Right lung (tissue), 5 donors: ENCODE measurements around the gene TMEM200B. TPM values are rescaled to one million over a fixed set of nuclear protein-coding genes. Genes with fewer than 3 reads are reported as not detected.
"Not testable (repeated sequence)": the region's sequence is repeated elsewhere in the genome, so short reads cannot be mapped to it uniquely, and the experiment has no call there.

Experiments used
- DNase-seq, 2 donors: peaks; one replicate each; pipeline ENCODE4 v3.0.0-alpha.2; 2013
- polyA plus RNA-seq, 5 donors: library from polyadenylated mRNA; unstranded; fragments of 120-200 nt; gene quantifications; one replicate each; pipeline versions ENCODE4 v1.2.1 to v1.2.3, GENCODE V29; 2013; ENCODE audit warnings: inconsistent platforms in 1 of 5, low replicate concordance in 1 of 5; ENCODE audit not compliant: insufficient read length in 5 of 5, insufficient read depth in 1 of 5

Gene TMEM200B
- polyA plus RNA-seq, 5 donors: 10.2 to 17.2 (median 15.8) TPM

DNA sequence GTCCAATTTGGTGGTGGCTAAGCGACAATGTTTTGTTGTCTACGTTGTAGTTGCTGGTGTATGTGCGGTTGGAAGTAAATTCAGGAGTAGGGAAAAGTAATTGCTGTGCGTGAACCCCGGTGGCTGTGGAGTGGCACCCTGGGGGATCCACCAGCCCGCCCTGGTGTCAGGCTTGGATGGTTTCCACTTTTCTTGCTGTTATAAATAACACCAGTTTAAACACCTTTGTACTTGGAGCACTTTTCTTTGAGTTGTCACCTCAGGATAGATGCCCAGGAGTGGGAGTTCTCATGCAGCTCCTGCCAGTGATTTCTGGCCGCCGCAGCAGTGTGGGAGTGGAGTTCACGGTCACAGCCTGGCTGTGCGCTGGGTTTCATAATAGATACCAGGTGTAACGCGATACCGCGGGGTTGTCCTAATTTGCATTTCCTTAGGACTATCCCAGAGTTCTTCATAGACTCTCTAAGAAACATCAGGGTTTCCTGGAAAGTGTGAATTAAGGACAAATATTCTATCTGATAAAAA, 12.8 kb upstream of the TMEM200B start:
- DNase-seq: no peak

DNA sequence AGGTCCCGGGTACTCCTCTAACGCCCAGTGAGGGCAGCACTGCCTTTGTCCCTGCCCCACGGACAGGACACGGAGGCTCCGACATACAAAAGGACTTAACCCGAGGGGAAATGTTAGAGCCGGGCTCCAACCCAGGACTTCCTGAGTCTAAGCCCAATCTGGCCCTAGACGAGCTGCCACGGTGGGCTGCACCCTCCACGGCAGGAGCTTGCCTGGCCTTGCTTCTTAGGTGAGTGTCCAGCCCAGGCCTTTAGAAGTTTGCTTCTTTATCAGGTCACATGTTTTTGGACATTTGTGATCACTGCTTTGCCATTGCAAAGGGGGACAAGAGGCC, 11.0 kb upstream of the TMEM200B start:
- DNase-seq: no peak

DNA sequence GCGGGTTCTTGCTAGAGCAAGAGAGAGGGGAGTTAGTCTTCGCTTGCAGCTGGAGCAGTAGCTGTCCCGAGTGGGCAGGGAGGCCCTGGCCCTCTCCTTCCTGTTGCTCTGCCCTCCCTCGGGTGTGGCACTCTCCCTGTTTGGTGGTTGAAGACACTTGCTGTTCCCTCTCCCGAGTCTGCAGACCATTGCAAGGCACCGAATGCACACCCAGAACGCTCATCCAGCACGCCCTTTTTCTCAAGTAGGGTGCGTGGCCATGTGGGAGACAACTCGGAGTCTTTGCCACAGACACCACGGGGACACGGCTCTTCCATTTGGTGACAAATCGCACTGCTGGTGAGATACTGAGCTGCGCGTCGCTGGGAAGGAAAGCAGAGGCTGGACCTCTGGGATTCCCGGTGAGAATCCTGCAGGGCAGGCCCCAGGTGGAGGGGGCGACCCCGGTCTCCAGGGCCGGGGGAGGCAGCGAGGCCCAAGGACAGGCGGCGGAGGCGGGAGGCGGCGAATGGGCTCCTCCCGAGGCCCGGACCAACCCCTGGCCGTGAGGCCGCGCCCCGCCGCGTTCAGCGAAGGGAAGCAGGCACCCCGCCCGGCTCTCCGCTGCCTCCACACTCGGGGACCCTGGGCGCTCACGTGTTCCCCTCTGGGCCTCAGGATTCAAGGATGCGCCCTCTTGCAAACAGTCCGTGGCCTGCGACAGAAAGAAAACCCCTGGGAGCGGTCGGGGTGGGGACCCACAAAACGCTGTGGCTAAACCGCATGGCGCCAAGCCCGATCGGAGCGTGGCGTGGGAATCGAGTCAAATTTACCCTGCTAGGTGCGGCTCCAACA, 10.4 kb upstream of the TMEM200B start:
- DNase-seq: no peak

DNA sequence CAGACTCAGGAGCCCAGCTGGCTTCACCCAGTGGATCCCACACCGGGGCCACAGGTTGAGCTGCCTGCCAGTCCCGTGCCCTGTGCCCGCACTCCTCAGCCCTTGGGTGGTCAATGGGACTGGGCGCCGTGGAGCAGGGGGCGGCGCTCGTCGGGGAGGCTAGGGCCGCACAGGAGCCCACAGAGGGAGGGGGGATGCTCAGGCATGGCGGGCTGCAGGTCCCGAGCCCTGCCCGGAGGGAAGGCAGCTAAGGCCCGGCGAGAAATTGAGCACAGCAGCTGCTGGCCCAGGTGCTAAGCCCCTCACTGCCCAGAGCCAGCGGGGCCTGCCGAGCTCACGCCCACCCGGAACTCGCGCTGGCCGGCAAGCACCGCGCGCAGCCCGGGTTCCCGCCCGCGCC, 7.4 kb upstream of the TMEM200B start:
- DNase-seq: not testable (repeated sequence)

DNA sequence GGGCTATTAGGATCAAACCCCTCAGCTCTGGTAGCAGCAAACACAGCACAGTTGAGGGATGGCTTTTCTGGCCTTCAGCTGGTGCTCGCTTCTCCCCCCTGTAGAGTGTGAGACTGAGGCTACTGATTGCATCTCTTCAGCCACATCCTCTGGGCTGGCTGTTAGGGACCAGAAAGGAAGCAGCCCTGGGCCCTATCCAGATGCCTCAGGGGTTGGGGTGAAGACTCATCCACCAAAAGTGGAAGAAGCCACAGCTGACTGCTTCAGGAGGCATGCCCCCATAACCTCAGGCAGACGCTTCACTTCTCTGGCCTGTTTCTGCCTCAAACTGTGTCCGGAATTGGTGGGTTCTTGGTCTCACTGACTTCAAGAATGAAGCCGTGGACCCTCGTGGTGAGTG, 6.2 kb upstream of the TMEM200B start:
- DNase-seq: no peak

DNA sequence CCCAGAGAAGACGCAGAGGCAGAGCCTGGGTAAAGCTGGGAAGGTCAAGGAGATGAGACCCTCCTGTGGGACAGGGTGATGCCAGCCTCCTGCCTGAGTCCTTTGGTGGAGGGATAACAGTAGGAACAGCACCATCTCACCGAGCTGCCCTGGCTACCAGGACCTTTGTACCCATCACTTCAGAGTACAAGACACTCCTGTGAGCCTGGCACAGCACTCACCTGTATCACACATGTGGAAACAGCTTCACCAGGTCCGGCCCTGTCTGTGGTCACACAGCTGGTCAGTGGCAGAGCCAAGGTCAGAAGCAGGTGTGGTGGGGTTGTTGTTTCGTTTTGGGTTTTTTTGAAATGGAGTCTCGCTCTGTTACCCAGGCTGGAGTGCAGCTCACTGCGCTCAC, 5.0 kb upstream of the TMEM200B start:
- DNase-seq: no peak

DNA sequence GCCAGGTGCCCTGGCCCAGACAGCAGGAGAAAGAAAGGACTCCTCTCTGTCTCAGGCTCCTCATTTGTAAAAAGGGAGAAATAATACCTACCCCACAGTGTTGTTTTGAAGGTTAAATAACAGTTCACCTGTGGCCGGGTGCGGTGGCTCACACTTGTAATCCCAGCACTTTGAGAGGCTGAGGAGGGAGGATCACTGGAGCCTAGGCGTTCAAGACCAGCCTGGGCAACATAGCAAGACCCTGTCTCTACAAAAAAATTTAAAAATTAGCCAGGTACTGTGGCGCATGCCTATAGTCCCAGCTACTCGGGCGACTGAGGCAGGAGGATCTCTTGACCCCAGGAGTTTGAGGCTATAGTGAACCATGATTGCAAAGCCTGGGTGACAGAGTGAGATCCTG, 2.5 kb upstream of the TMEM200B start:
- DNase-seq: no peak

DNA sequence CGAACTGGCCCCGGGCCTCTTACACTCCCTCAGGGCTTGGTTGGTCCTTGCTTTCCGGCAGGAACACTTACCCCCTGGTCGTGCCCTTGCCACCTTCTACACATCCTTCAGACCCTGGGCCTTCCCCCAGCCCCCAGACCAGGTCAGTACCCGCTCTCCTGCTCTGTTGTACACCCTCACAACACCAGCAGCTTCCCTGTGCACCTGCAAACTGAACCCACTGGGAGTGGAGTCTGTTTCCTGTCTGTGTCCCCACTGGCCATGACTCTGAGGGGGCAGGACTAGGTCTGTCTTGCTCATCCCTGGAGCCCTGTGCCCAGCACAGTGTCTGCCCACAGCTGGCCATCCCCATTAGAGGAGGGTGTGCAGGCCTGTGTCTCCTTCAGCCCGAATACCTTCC, 2.1 kb upstream of the TMEM200B start:
- no peak for DNase-seq

DNA sequence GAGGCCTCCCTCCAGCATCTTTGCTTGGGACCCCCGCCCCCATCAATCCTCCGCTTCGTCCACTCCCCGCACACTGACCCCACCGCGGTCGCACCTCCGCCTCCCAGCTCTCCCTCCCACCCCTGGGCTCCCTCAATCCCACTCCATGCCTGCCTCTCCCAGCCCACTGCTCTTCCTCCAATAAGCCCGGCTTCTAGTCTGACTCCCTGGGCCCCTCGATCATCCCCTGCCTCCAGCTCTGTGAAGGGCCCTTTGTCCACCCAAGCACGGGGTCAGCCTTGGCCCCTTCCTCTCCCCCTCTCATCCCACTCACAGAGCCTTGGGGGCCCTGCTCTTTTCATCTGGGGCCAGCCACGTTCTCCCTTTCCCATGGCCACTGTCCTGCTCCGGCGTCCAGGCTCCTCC, 1.5 kb upstream of the TMEM200B start:
- DNase-seq: no peak

DNA sequence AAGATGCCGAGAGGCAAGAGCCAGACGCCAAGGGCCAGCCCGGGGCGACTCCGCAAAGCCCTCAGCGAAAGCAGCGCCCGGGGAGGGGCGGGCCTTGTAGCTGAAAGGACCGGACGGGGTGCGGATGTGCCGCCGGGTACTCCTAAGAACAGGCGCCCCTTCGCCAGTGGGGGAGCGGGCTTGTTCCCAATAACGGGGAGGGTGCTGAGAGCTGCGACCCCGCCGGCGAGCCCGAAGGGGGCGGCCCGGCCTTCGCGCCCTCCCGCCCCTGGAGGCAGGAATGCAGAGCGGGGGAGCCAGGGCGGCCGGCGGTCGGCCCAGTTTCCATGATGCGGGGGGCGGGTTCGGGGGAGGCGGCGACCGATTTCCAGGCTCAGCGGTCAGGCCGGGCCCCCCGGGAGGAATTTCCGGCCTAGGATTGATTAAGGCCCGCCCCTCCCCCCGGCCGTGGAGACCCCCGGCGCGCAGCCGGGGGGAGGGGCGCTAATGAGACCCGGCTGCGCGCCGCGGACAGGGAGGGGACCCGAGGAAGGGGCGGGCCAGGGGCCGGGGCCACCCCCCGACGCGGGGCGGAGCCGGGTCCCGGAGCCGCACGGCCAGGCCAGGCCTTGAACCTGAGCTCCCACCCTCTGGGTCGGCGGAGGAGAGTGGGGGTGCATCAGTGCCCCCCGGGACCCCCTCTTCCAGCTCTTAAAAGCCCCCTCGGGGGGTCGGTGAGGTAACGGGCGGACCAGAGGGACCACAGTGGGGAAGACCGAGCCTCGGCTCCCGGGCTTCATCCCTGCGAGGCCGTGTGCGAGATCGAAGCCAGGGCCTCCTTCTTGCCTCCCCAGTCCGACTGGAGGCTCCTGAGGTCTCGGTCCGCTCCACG, 898 bp upstream of the TMEM200B start:
- peak; percentile 95 for DNase-seq

DNA sequence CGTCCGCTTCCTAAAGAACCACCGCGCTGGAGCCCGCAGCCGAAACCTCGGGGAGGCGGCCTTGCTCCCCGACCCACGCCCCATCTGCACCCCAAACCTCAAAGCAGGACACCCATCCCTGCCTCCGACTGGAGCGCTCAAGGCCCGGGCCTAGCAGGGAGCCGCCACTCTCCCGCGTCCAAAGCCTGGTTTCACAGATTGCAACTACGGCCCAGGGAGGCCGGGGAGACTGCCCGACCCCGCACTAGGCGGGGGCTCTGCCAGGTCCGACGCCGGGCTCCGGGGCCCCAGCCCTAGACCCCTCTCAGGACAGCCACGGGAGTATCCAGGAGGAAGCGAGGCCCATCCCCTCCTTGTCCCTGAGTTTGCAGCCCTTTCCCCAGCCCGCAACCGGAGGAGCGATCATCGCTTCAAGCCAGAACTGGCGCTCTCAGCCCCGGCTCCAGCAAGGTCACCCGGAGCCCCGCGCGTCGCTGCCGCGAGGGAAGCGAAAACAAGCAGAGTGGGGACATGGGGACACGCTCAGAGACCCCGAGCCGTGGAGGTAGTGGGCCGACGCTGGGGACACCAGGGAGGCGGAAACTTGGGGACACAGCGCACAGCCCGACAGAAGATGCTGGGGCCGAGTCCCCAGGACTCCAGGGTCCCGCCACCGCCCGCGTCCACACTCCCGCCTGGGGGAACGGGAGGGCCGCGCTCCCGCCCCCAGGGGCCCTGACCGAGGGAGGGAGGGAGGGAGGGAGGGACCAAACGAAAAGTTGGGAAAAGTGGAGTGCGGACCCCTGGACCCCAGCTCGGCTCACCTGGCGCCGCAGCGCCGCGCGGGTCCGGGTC, 433 bp downstream of the TMEM200B start:
- DNase-seq: peak; percentile 48 to 56

DNA sequence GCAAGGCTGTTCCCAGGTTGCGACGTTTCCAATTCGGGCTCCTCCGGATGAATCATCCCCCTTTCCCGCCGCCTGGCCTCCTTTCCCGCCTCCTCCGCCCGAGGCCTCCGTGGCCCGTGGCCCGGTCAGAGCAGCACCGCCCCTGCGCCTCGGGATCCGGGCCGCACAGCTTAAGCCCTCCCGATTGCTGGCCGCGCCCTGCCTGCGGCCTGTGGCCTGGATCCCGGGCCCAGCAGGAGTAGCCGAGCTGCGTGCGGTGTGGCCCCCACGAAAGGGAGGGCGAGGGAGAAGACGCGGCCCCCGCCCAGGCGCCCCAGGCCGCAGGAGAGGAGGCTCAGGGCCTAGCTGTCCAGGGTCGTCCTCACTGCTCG, 1.0 kb downstream of the TMEM200B start:
- peak in 1 of 2 donors; percentile 45 for DNase-seq

DNA sequence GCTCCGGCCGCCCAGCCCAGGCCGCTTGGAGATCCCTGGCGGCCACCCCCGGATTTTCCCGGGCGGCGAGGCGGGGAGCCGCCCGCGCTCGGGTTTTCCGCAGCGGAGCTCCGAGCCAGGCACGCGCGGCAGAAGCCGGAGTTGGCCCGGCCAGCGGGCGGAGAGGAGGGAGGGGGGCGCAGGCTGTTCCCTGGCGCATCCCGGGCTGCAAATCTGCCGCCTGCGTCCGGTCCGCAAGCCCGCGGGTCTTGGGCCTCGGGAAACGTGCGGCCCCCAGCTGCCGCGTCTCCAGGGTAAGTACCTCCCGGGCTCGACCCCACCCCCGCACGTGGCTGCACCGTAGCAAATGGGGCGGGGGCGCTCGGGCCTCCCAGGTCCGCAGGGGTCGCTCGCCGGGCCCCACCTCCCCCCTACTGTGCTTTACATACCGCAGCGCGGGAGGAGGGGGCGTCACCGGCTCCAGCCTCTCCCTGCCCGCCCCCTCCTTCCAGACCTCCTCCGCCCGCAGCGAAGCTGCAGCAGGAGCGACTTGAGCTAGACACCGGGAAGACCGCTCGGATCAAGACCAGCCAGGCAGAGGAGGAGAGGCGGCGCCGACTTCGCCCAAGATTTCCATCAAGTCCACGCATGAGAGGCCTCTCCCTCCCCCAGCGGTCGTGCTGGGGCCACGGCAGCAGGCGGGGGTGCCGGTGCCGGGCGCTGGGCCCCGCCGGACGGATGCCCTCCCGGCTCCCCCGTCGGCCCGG, 1.6 kb downstream of the TMEM200B start:
- peak; percentile 54 to 56 for DNase-seq

DNA sequence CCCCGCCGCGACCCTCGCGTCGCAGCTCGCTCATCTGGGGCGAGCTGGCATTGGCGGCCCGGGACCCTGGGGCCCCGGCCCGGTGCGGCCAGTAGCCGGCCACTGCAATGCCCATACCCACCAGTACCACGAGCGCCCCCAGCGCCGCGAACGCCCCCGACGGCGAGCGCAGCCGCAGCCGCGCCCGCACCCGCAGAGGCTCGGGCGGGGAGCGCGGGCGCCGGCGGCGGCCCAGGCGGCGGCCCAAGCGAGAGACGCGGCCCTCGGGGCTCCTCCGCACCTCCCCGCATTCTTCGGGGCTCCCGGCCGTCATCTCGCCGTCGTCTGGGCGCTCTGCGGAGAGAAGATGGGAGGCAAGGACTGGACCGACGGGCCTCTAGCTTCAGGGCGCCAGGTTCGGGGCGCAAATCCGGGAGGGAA, 2.2 kb downstream of the TMEM200B start:
- DNase-seq: peak in 1 of 2 donors; percentile 27

DNA sequence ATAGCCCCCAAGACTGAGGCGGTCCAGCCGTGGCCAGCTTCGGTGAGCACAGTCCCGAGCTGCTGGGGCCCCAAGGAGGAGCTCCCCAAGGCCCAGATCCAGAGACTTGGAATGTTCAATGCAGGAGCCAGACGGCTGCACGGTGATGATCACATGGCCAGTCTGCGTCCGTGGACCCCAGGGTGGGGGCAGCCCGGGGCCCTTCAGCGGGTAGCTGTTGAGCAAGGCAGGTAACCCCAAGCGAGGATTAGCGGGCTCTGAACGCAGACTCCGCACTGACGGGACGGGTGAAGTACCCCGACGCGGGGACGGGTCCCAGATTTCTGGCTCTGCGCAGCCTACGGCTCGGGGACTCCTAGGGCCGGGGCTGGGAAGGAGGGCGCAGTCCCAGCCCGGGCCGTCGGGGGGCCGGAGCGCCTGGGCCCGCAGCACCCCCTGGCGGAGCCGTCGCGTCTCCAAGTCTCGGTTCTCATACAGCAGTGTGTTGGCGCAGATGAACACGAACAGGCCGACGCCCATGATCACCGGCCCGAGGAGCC, 2.7 kb downstream of the TMEM200B start:
- peak; percentile 36 to 43 for DNase-seq

DNA sequence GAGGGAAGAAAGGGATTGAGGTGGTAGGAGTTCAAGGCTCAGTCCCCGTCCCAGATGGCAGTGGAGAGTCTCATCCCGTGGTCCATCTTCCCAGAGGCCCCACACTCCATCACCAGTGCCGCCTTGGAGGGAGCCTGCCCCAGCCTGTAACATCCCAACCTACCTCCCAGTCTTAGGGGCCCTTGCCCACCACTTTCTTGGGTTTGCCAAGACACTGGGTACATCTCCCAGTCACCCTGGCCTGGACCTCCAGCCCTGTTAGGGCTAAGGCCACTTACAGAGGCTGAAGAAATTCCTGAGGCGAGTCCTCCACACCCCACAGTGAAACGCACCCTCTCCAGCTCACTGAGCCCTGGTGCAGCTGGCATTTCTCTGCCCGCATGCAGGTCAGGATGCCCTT, 3.3 kb downstream of the TMEM200B start:
- no peak for DNase-seq

DNA sequence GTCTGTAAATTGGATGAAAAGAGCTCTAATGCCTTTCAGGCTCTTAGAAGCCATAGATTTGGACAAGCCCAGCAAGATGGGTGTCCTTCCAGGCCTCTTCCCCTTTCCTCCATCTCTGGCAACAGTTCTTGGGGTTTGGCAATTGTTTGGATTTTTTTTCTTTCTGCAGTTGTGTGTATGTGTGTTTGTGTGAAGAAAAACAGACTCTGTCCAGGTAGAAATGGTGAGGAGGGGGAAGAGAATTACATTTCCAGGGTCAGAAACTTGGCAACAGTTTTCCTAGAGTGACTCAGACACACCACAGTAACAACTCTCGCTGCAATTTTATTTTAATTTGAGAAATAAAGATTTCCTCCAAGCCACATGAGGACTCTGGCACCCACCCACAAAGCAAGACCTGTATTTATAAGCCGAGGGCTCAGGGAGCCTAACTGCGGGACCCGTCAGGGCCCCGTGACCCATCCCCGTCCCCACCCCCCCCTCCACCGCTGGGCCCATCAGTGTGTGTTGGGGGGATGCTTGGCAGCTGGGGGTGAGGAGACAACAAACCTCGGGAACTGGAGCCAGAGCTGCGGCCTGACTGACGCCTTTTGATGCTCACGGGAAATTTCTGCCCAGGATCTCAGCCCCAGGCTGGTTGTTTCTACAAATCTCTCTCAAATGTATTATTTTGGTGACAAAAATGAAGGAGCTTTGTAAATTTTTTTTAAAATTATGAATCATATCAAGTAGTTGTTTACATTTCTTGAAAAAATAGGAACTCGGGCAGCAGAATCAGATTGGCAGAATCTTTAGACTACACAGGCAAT, 4.4 kb downstream of the TMEM200B start:
- no peak for DNase-seq

DNA sequence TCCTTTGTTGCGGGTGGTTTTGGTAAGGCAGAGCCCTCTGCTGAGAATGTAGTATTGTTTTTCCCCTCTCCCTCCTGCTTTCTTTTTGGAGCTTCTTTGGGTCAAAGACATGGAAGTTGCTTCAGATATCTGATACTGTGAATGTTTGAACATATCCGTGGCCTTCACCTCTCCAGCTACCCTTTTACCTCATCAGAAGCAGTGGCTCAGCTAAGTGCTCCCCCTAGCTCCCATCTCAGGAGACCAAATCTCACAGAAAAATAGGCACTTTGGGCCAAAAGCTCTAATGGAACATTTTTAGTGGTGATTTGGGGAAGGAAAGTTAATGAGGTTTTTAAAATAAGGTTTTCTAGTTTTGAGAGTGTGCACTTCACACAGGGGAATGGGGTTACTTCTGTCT, 6.3 kb downstream of the TMEM200B start:
- no peak for DNase-seq

DNA sequence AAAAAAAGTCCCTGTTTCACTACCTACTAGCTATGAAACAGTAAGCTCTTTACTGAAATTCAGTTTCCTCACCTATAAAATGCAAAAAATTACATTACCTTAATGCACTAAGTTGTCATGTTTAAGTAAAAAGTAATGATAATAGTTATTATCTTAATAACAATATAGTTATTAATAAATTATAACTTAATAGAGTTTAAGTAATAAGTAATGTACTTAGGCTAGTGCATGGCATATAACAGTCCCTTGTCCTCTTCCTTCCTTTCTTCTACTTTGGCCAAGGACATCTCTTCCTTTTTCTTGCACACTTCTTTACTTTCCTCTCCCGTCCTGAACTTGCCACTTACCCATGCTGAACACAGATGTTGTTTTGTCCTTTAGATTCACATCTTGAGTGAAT, 9.0 kb downstream of the TMEM200B start:
- DNase-seq: no peak
